ENCODE data around the gene AAGAB. TPM values are rescaled to one million over a fixed set of nuclear protein-coding genes. Genes with fewer than 3 reads are reported as not detected.

The AAGAB gene
- total RNA-seq, 1 donor from 2014 or later, result 26.6 TPM

DNA sequence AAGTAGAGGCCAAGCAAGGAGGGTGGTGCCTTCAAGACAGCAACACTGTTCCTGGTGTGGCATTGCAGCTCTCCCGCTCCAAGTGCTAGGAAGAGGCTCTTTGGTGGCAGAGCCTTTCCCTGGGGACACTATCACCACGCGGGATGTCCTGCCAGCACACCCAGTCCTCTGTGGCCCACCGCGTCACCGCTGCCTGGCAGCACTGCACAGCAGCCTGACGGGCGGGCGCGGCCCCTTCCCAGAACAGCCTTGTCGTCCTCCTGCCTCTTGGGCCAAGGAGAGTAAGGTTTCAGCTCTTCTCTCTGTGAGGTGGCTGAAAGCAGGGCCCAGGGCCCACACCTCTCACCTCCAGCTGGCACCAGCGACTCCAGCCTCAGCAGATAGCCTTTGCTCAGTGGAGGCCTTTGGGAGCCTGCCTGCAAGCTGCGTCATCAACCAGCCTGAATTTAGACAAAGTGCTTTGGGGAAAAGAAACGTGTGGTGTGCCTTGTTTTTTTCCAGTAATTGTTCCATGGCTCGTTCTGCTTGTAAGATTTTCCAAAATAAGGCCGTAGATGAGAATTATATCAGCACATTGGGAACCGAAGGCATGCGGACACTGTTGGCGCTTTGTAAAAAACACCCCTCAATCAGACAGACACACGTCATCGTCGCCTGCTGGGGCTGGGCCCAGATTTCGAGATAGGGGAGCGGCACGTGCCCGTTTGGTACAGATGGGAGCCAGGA is 65.0 kb downstream of the AAGAB start:
- Histone ChIP-seq H3K27ac (peak overlapping the region; percentile 76), H3K27me3 (no peaks in the 10 kb centered on the region), H3K9me3 (no peaks in the 10 kb centered on the region), H3K4me3 (no peak overlapping the region), H3K4me1 (peaks cover 32% of the 10 kb centered on the region), H3K36me3 (peaks cover 44% of the 10 kb centered on the region)
- TF ChIP-seq, protein P1, sequence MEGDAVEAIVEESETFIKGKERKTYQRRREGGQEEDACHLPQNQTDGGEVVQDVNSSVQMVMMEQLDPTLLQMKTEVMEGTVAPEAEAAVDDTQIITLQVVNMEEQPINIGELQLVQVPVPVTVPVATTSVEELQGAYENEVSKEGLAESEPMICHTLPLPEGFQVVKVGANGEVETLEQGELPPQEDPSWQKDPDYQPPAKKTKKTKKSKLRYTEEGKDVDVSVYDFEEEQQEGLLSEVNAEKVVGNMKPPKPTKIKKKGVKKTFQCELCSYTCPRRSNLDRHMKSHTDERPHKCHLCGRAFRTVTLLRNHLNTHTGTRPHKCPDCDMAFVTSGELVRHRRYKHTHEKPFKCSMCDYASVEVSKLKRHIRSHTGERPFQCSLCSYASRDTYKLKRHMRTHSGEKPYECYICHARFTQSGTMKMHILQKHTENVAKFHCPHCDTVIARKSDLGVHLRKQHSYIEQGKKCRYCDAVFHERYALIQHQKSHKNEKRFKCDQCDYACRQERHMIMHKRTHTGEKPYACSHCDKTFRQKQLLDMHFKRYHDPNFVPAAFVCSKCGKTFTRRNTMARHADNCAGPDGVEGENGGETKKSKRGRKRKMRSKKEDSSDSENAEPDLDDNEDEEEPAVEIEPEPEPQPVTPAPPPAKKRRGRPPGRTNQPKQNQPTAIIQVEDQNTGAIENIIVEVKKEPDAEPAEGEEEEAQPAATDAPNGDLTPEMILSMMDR (IDR thresholded peaks at IDR 0.05), result no peak
- ATAC-seq (peak; percentile 9), DNase-seq (no peak)
- intact Hi-C loops (cut with DNase I), result no loop called here

DNA sequence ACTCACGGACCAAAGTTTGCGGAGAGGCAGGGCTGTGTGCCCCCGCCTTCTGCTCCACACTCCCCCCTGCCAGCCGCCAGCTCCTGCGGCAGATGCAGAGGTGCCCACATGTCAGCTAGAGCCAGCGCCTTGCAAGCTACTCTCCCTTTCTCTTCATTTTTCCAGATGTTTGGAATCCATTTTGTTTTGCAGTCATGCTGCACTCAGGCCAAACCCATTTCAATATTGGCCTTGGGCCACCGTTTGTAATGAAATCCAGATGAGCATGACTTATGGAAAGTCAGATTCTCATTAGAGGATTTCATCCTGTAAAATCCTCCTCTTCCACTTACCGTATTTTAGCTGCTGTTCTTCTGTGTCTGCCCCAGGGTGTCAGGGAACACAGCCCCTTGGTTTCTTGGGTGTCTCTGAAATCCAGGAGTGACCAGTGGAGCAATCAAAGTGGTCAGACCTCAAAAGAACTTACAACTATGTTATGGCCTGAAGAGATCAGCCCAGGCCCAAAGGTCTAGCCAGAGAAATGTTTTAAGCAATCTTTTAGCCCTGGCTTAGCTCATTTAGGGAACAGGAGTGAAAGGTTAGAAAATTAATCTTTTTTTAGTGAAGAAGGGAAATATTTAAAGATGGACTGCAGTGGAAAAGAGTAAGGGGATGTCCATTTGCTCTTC is 65.8 kb downstream of the AAGAB start:
- intact Hi-C loops (cut with DNase I), result no loop called here
- H3K4me1 ChIP-seq, result peaks cover 38% of the 10 kb centered on the region
- H3K4me3 ChIP-seq, result no peak overlapping the region
- TF ChIP-seq, protein P1 (IDR thresholded peaks at IDR 0.05), result no peak
- peak overlapping the region; percentile 76 for H3K27ac ChIP-seq
- no peak for DNase-seq
- no peaks in the 10 kb centered on the region for H3K27me3 ChIP-seq
- ATAC-seq, result no peak
- H3K36me3 ChIP-seq, result peaks cover 47% of the 10 kb centered on the region
- H3K9me3 ChIP-seq, result no peaks in the 10 kb centered on the region

DNA sequence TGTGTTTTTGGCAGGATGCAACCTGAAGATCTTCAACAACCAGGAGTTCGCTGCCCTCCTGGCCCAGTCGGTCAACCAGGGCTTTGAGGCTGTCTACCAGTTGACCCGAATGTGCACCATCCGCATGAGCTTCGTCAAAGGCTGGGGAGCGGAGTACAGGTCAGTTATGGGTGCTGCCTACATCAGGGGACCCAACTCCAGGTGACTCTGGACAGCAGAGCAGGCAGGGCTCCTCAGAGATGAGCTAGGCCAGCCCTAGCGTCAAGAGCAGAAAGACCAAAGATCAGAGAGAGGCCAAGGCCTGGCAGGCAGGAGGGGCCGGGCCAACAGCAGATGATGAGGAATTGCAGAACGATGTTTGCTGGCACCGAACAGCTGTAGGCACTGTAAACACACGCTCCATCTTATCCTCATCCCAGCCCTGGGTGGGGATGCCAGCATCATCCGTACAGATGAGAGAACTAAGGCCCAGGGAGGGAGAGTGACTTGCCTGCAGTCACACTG is 67.1 kb downstream of the AAGAB start:
- ATAC-seq (no peak), DNase-seq (no peak)
- Histone ChIP-seq H3K4me1 (peaks cover 39% of the 10 kb centered on the region), H3K36me3 (peaks cover 46% of the 10 kb centered on the region), H3K9me3 (no peaks in the 10 kb centered on the region), H3K27me3 (no peaks in the 10 kb centered on the region), H3K27ac (no peak overlapping the region), H3K4me3 (no peak overlapping the region)
- intact Hi-C loops (cut with DNase I), result no loop called here
- TF ChIP-seq, protein P1 (IDR thresholded peaks at IDR 0.05), result no peak

DNA sequence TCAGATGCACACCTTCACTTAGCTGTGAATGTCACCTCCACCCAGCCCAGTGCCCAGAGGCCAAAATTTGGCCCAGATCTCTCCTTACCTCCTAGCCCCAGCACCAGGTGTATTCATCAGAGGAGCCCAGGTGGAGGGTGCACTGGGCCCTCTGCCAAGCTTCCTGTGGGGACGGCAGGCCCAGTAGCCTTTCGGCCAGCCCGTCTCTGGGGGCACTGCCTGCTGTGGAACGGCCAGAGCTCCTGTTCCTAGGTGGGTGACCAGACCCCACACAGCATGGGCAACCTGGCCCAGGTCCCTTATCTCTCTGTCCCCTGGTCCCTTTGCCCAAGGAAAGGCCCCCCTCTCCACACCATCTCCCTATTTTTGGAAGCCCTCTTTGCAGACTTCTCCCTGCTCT is 67.8 kb downstream of the AAGAB start:
- no peaks in the 10 kb centered on the region for H3K9me3 ChIP-seq
- H3K4me3 ChIP-seq, result no peak overlapping the region
- TF ChIP-seq, protein P1 (IDR thresholded peaks at IDR 0.05), result no peak
- intact Hi-C loops (cut with DNase I), result no loop called here
- peaks cover 39% of the 10 kb centered on the region for H3K4me1 ChIP-seq
- H3K27ac ChIP-seq, result no peak overlapping the region
- H3K27me3 ChIP-seq, result no peaks in the 10 kb centered on the region
- ATAC-seq (no peak), DNase-seq (no peak)
- peaks cover 40% of the 10 kb centered on the region for H3K36me3 ChIP-seq

DNA sequence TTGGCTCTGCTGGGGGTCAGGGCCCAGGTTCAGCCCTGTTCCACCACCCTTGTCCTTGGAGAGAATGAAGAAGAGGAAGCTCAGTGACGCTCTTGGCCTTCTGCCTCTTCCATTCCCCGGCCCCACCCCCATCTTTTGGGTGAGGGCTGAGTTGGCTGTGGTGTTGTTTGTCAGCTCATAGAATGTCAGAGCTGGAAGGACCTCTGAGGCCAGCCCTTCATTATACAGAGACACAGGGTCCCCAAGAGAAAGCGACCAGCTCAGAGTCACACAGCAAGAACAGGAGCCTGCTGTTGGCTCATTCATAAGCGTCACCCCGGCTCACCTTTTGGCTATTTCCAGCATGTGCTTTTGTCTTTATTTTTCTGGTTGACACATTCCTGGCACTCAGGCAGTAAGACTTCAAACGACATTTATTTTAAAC is 68.2 kb downstream of the AAGAB start:
- Histone ChIP-seq H3K27ac (peak overlapping the region; percentile 17), H3K9me3 (no peaks in the 10 kb centered on the region), H3K4me3 (no peak overlapping the region), H3K4me1 (peaks cover 39% of the 10 kb centered on the region), H3K36me3 (peaks cover 40% of the 10 kb centered on the region), H3K27me3 (no peaks in the 10 kb centered on the region)
- peak; percentile 38 for ATAC-seq
- DNase-seq, result no peak
- TF ChIP-seq, protein P1 (IDR thresholded peaks at IDR 0.05), result no peak
- intact Hi-C loops (cut with DNase I), result no loop called here

Measured in upper lobe of right lung (tissue), 1 donor.